GM19397 (cell line): Measurements from ENCODE around the gene CTSH.
A peak's percentile ranks its signal among the peaks of the same experiment; 100 is the strongest.

Source experiments
- ATAC-seq: cut with Tn5 transposase; IDR thresholded peaks from one replicate; pipeline ENCODE4 v1.9.1; 2021; ENCODE audit warnings: mild to moderate bottlenecking, moderate library complexity; ENCODE audit not compliant: unreplicated experiment

CTSH gene

GRCh38 chr15:78944669-78945407, at the start of gene CTSH:
CTSH (minus strand) TSS chr15:78945046; CDS start chr15:78944981, 65 bp downstream.
- peak; percentile 70 for ATAC-seq

- no peak for ATAC-seq
Measured at GRCh38 chr15:78993931-78994530, 49.2 kb upstream of the CTSH start.

- ATAC-seq = no peak
Measured at GRCh38 chr15:78993257-78993930, 48.5 kb upstream of the CTSH start.

GRCh38 chr15:78992416-78993256, 47.8 kb upstream of the CTSH start:
- no peak for ATAC-seq

- ATAC-seq = no peak
Measured at GRCh38 chr15:78991879-78992278, 47.0 kb upstream of the CTSH start.

- no peak for ATAC-seq
Measured at GRCh38 chr15:78991476-78991875, 46.6 kb upstream of the CTSH start.

- no peak for ATAC-seq
Measured at GRCh38 chr15:78990278-78990677, 45.4 kb upstream of the CTSH start.

- no peak for ATAC-seq
Measured at GRCh38 chr15:78989701-78990240, 44.9 kb upstream of the CTSH start.

- ATAC-seq = no peak
Measured at GRCh38 chr15:78988361-78988911, 43.6 kb upstream of the CTSH start.

- no peak for ATAC-seq
Measured at GRCh38 chr15:78987556-78988360, 42.9 kb upstream of the CTSH start.

GRCh38 chr15:78985859-78986475, 41.1 kb upstream of the CTSH start:
- no peak for ATAC-seq

GRCh38 chr15:78984041-78984440, 39.2 kb upstream of the CTSH start:
- no peak for ATAC-seq

- no peak for ATAC-seq
Measured at GRCh38 chr15:78983146-78983918, 38.5 kb upstream of the CTSH start.

- no peak for ATAC-seq
Measured at GRCh38 chr15:78982736-78983135, 37.9 kb upstream of the CTSH start.

GRCh38 chr15:78981532-78982313, 36.9 kb upstream of the CTSH start:
- no peak for ATAC-seq

GRCh38 chr15:78979456-78980320, 34.8 kb upstream of the CTSH start:
- ATAC-seq = no peak
